HFF-Myc (cell line): ENCODE data around the gene PFDN6.

Source experiments
- DNase-seq: peaks from one replicate; pipeline ENCODE4 v3.0.0-alpha.2; 2011; ENCODE audit warnings: low read depth; ENCODE audit errors: extremely low read depth
- H3K4me3 ChIP-seq: replicated peaks from 2 replicates; pipeline ENCODE4 v1.5.1; 2011; ENCODE audit warnings: low read depth, mild to moderate bottlenecking, control low read depth, low read length
- CTCF ChIP-seq: IDR thresholded peaks from 2 replicates; pipeline ENCODE4 v1.5.1; 2012; ENCODE audit warnings: mild to moderate bottlenecking, low read depth, low read length, control low read depth; ENCODE audit errors: missing control alignments

Gene PFDN6

GRCh38 chr6:33314943-33315792, 25.8 kb downstream of the PFDN6 start:
- no peak for DNase-seq
- peak overlapping the region; percentile 79 for H3K4me3 ChIP-seq
- no peak for TF ChIP-seq CTCF

- no peak for DNase-seq
- TF ChIP-seq CTCF = no peak
- H3K4me3 ChIP-seq = no peak overlapping the region
Measured at GRCh38 chr6:33315793-33316602, 26.6 kb downstream of the PFDN6 start.

GRCh38 chr6:33316603-33317418, 27.4 kb downstream of the PFDN6 start:
- H3K4me3 ChIP-seq = peak overlapping the region; percentile 30
- no peak for DNase-seq
- TF ChIP-seq CTCF = no peak

GRCh38 chr6:33317419-33317668, 27.9 kb downstream of the PFDN6 start:
- TF ChIP-seq CTCF = no peak
- H3K4me3 ChIP-seq = peak overlapping the region; percentile 48
- DNase-seq = no peak

GRCh38 chr6:33317669-33318425, 28.4 kb downstream of the PFDN6 start, which contains the start of gene ZBTB22:
ZBTB22 (minus strand) TSS chr6:33317744; CDS start chr6:33316916, 828 bp downstream.
- DNase-seq = peak; percentile 97
- H3K4me3 ChIP-seq = peak within 1 kb of the TSS; percentile 48
- TF ChIP-seq CTCF = no peak
